ENCODE results near the gene NELFA.

DNA sequence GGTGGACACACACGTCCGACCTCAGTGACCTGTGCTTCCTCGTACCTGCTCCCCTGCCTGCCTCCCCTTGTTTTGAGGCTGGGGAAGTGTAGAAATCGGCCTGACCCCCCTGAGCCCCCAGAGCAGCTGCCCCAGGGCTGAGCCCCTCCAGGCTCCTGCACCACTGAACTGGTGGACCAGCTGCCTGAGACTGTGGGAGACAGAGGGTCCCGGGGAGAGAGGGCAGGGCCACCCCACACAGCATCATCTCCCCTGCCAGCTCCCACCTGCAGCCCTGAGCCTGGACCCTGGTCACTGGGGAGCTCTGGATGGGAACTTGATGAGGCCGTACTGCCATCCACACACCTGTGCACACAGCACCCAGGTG lies 35.3 kb upstream of the NELFA start:
- TF ChIP-seq YY1 (IDR thresholded peaks at IDR 0.05; ENCODE audit: insufficient read depth, insufficient read length) (no peak), SUZ12 (IDR thresholded peaks at IDR 0.05; ENCODE audit: extremely low read depth, insufficient read depth, insufficient read length) (no peak), ZNF274 (IDR thresholded peaks at IDR 0.05; ENCODE audit: low read depth, low read length) (no peak)
